Left colon (tissue), 2 donors: ENCODE measurements around the gene ALDH3B1. TPM values are rescaled to one million over a fixed set of nuclear protein-coding genes. Genes with fewer than 3 reads are reported as not detected.

Experiments used
- ATAC-seq: fragments of 200-7000 bp; cut with Tn5 transposase; one replicate; pipeline ENCODE4 v1.9.1; 2020; ENCODE audit warnings: mild to moderate bottlenecking, moderate library complexity
- DNase-seq, 2 donors: peaks; one replicate each; pipeline ENCODE4 v3.0.0-alpha.2; 2020
- intact Hi-C, 2 donors: fragments of 100-400 bp; cut with DNase I in 1 of 2; cut with micrococcal nuclease in 1 of 2; formaldehyde crosslinking; loops; one replicate each; pipeline versions ENCODE4 v1.11.2 to v1.14.0; 2022; cut with DNase I, micrococcal nuclease
- total RNA-seq, 2 donors: library from RNA; stranded (reverse); fragmentation: NEBNext Ultra II Directional; extraction: Animal tissue kit (Norgen Biotek cat#: 25700); gene quantifications; one replicate each; pipeline ENCODE4 v1.2.1, GENCODE V29; 2021
- donor health status: DM: no; HTN: no; CAD: no.
- donor health status: DM: yes; HTN: yes; CAD: no.

The ALDH3B1 gene
- total RNA-seq, 2 donors from 2014 or later, result 20.2 to 21.3 TPM

DNA sequence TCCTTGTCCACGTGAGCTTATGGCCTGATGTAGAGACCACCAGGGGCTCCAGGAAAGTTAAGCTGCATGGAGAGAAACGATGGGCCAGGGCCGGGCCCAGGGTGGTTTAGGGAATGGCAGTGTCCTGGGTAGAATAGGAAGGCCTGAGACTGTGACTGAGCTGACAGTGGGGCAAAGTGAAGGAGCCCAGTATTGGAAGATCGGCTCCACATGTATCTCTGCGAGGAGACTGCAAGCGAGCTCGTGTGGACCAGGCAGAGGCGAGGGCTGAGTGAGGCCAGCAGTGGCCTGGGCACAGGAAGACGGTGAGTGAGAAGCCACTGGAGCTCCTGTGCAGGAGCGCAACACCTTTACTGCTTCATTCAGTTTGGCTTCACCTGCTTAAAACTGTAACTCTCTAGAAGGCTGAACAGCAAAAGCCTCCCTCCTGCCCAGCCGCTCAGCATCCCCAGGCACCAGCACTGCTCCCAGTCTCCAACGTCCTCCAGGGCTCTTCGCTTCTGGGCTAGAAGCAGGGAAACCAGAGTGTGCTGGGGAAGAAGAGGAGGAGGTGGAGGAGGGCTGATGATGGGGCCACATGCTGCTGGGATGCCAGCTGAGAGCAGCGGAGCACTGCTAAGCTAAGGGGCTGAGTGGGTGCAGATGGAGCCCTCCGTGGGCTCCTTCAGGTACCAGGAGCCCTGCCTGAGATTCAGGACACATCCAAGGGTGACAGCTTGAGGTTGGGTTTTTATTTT, 42.2 kb downstream of the ALDH3B1 start:
- DNase-seq, result no peak
- ATAC-seq, result peak; percentile 7
- intact Hi-C loops, result no loop called here

DNA sequence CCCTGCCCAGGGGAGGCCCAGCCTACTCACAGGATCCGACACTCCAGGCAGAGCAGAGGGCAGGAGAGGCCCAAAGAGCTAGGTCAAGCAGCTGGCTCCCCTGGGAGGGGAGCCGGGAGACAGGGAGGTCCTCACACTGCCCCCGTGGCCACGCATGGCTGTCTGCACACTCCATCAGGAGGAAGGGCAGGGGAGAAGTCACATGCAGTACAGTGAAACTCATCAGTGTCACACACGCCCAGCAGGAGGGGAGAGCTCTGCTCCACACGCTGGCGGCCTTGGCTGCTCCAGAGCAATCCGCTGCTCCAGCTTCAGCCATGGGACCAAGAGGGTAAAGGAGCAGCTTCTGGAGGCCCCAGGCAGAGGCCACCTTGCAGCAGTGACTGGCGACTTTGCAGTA, 43.0 kb downstream of the ALDH3B1 start:
- intact Hi-C loops, result no loop called here
- DNase-seq, result no peak
- ATAC-seq, result peak; percentile 6

DNA sequence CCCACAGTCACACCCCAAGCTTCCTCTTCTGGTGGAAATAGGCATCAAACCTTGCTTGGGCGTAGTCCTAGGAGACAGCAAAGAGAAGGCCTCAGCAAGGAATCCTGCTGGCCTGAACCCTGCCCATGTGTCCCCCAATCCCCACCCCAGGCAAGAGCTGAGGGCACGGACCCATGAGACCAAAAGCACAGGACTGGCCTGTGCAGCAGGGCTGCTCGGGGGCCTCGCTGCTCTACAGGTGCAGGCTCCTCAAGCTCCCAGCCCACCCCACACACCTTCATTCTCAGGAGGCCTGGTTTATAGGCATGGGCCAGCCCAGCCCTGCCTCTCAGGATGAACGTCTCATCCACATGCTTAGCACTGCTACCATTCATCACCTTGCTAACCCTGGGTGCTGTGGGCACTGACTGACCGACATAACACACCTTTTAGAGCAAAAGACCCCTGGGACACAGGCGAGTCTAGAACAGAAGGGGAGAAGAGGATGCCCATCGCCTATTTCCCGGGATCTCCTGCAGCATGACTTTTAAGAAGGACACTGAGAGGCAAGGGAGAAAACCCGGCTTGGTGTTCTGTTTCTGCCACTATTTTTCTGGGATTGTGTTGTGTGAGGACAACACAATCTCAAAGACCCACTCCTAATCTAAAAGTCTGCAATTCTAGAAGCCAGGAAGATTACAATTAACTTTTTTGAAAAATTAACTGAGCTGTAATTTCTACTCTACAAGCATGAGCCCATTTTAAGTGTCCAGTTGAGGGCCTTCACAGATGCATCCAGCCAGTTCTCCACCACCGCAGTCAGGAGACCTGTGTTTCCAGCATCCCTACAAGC, 44.1 kb downstream of the ALDH3B1 start:
- intact Hi-C loops, result no loop called here
- ATAC-seq, result peak; percentile 1

DNA sequence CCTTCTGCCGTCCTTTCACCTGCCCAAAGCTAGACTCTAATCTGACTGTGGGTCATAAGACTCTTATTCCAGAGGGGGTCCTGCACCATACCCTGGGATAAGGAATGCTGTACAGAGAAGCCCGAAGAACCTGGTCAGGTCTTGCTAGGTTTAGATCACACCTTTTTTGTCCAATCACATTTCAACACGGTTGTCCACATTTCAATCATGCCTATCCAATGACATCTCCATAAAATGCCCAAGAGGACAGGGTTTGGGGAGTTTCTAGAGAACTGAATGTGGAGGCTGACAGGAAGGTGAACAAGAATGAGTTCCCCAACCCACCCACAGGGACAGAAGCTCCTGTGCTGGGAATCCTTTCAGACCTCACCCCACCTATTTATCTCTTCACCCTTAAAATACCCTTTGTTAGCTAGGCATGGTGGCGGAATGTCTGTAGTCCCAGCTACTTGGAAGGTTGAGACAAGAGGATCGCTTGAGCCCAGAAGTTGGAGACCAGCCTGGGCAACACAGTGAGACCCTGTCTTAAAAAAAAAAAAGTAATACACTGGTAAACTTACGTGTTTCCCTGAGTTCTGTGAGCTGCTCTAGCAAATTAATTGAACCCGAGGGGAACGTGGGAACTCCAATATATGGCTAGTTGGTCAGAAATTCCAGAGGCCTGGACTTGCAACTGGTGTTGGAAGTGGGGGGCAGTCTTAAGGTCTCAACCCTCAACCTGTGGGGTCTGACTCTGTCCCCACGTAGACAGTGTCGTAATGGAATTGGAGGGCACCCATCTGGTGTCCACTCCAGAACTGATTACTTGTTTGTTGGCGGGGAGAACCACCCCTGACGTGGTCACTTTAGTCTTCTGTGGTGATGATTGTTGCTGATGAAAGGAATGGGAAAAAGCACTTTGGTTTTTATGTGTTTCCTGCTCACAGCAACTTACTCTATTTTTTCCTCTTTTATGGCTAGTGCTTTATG, 46.5 kb downstream of the ALDH3B1 start:
- DNase-seq (no peak), ATAC-seq (no peak)
- intact Hi-C loops, result no loop called here

More for the DNA sequence above, 44.1 kb downstream of the ALDH3B1 start:
- no peak for DNase-seq

DNA sequence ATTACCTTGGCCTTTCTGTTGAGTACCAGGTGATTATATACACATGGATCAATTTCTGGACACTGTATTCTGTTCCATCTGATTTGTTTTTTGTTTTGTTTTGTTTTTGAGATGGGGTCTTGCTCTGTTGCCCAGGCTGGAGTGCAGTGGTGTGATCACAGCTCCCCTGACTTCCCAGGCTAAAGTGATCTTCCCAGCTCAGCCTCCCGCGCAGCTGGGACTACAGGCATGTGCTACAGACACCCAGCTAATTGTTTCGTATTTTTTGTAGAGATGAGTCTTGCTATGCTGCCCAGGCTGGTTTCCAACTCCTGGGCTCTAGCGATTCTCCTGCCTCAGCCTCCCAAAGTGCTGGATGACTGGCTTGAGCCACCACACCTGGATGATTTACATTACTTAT, 47.7 kb downstream of the ALDH3B1 start:
- ATAC-seq (no peak), DNase-seq (no peak)
- intact Hi-C loops, result no loop called here

DNA sequence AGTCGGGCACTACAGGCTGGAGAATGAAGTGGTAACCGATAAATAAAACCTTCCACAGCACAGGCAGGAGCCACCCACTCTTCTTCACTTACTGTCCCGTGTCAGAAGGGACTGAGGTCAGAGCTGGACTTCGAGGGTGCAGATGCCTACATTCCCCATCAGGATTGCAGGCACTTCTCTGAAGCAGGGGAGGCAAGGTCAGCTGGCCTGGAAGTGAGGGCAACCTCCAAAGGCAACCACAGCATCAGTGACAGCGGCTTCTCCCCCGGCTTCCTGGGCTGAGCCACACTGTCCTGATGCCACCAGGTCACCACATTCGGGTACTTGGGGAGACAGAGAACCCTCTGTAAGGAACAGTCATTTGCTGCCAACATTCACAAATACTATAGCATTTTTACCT, 51.4 kb downstream of the ALDH3B1 start:
- ATAC-seq (no peak), DNase-seq (no peak)
- intact Hi-C loops, result no loop called here

DNA sequence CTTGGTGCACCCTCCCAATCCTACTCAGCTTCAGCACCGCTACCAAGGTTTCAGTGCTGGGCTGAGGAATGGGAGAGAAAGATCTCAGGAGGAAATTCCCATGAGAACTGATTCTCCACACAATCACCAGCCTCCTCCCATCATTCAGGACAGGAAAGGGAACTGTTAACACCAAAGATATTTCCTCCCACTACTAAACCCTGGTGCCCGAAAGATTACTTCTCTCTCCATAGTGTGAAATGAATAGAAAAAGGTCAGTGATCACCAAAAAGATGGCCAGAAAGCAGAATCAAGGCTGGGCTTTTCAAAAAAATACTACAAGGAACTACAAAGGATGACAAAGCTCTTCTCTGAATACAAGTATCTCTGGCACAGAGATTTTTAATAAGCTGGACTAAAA, 54.8 kb downstream of the ALDH3B1 start:
- no peak for DNase-seq
- ATAC-seq, result no peak
- intact Hi-C loops, result no loop called here

DNA sequence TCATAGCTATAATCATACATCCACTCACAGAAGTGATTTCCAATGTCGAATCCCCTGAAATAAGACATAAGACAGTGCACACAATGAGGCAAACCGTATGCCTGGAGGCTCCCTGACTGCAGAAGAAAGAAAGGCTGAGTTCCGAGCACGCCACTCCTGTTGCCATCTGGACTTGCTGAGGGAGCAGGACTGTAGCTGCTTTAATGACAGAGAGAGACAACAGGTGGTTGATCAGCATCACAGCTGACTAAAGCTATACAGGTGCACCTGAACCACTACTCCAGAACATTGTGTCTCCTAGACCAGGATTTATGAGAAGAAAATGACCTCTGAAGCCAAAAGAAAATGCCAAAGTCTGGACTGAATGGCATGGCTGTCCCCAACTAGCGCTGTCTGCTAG, 55.7 kb downstream of the ALDH3B1 start:
- no peak for ATAC-seq
- intact Hi-C loops, result no loop called here
- no peak for DNase-seq

DNA sequence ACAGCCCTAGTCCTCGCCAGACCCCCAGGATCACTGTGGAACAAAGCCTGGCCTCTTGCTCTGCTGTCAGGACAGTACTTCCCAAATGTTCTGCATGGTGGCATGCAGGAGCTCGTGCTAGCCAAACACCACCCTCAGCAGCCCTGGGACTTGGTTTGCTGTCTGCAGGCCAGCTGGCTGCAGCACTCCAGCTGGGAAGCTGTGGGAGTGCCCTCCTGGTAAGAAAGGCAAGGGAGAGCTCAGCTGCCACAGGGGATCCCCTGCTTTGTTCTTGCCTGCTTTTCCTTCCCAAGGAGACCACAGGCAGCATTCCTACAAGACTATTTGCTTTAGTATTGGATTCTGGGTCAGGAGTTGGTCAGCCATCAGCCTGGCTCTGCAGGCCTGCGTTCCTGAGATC, 56.6 kb downstream of the ALDH3B1 start:
- DNase-seq (no peak), ATAC-seq (no peak)
- intact Hi-C loops, result no loop called here

DNA sequence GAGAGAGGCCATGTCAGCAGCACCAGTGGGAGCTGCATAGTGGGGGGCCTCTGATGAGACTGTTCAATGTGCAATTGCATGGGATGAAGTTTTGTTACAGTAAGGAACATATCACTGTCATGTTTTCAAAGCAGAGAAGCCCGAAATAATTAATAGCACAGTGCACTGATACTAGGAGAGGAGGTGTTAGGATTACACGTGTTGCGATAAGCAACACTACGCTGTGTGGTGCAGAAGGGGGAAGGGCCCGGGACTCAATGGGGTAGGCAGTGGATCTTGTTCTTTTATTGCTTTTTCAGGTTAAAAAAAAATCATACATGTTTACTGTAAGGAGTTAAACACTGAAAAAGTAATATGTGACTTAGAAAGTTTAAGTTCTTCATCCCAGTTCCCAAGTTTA, 57.9 kb downstream of the ALDH3B1 start:
- no peak for DNase-seq
- intact Hi-C loops, result no loop called here
- ATAC-seq, result no peak

DNA sequence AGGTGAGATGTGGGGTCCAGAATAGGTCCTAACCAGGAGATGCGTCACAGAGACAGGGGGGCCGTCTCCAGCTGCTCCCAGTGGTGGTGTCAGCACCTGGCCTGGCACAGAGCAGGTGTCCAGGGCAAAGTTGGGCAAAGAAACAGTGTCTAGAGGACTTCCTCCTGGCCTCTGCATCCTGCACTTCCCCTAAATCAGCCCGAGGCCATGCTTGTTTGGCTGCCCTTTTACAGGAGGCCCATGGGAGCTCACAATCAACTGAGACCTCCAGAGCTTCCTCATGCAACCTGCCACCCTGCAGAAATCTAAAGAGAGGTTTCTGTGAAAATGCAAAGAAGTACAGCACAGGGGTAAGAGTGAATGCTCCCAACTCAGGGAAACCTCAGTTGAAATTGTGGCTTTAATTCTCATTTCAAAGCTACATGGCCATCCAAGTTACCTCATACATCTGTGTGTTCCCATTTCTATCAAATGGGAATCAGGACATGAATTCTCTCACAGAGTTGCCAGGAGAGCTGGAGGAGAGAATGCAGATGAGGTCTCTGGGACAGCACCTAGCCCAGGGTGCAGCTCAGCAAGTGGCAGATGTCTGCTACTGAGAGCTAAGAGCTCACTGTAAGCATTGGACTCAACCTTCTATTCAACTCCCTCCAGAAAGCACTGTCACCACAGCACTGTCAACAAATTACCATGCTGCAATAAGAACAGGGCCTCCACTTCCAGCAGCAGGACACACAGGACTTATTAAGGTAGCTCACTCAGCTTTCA, 61.3 kb downstream of the ALDH3B1 start:
- intact Hi-C loops, result loop anchor here in 1 of 2 donors (10.0 kb wide), 1 partner anchor 133 kb away; no protein-coding TSS in a partner anchor
- ATAC-seq (no peak), DNase-seq (no peak)

DNA sequence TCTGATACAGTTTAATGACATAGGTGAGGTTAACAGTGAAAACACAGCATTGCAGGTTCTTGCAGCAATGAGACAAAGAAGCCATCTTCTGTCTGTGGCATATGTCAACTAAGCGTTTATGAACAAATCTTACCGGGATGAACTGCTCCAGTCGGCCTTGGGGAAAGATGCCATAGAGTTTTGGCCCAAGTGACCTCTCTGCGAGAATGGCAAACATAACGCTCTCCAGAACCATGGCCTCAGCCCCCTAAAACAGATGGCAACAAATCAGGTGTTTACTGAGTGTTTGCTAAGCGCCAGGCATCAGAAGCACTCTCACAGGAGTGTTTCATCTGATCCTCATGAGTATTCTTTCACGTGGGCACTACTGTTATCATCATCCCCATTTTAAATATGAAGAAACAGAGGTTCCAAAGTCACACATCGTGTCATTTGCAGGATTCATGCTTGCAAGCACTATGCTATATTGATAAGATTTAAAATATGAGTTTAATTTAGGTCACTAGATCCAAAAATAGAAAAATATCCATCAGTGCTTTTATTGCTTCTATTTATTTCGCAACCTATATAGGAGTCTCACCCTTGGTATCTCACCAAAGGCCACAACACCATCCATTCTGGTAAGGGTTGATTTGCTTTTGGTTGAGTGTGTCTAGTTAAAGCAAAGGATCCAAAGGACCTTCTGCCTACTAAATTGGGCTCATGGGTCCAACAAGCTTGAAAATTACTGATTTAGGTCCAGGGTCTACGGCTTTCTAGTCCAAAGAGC, 64.6 kb downstream of the ALDH3B1 start:
- no peak for DNase-seq
- intact Hi-C loops, result loop anchor here in 1 of 2 donors (10.0 kb wide), 1 partner anchor 130 kb away; no protein-coding TSS in a partner anchor
- no peak for ATAC-seq

DNA sequence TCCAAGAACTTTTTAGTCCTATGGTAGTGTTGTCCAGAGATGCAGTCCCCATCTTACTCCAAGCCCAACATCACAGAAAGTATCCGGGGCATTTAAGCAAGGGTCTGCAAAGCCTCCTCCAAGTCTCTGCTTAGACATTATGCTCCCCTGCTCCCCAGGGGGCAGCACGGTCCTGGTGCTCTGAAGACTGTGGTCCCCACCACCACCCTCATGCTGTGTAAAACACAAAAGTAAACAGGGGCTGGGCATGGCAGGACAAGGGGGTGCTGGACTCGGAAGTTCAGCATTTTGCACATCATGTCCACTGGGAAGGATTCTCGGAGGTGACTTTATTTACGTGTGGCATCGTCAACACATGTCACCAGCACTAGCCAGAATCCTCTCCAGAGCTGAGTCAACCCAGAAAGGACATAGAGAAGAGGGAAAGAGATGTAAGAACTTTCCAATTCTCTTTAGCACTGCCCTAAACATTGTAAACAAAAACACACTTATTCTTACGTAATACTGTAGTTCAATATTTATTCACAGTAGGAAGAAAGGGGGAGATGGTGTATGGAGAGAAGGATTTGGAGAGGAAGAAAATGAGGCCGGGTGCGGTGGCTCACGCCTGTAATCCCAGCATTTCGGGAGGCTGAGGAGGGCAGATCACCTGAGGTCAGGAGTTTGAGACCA, 66.4 kb downstream of the ALDH3B1 start:
- intact Hi-C loops, result loop anchor here in 1 of 2 donors (10.0 kb wide), 1 partner anchor 128 kb away; no protein-coding TSS in a partner anchor
- peak in 1 of 2 donors; percentile 23 for DNase-seq
- ATAC-seq, result peak; percentile 62

DNA sequence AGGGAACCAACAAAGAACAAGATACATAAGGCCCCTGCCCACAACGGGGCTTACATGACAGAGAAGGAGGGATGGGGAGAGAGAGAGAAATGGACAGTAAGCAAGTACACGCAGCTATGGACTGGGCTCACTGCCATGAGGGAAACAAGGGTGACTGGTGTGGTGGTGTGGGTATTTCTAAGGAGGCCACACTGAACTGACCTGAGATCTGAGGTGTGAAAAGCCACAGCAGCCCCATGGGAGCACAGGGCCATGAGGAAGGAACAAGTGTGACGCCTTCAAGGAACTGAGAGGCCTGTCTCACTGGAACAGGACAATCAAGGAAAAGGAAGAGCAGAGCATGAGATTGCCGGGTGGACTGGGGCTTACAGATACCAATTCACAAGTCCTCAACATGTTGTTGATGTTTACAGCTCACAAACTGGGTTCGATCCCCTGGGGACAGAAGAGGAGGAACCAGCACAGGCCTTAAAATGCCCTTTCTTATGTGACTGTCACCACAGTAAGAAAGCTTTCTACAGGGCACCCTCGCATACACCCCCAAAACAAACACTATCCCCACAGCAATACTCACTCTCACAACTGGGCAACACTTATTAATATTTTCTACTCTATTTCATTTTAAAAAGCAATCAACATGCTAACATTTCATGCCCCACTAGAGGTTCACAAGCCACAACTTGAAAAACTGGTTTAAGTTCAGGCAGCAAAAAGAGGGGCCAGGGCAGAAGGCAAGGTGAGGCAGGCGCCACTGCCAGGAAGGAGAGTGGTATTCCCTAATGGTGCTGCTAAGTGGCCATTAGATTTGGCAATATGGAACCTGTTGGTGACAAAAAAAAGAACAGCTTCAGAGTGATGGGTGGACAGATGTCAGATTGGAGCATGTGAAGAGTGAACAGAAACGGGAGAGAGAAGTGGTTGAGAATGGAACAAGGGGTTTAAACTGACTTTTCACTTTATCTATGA, 67.8 kb downstream of the ALDH3B1 start:
- intact Hi-C loops, result loop anchor here in 1 of 2 donors (10.0 kb wide), 1 partner anchor 127 kb away; no protein-coding TSS in a partner anchor
- ATAC-seq, result peak; percentile 20
- DNase-seq, result no peak
